DOHH2 (cell line): ENCODE measurements around the gene CLN5.

Source experiments
- CTCF ChIP-seq: fragments of 200-600 bp; sonication (generic); IDR thresholded peaks from one replicate; pipeline ENCODE4 v1.5.1; 2014; ENCODE audit warnings: antibody characterized with exemption, mild to moderate bottlenecking, low read depth, low read length; ENCODE audit not compliant: poor library complexity, severe bottlenecking
- EZH2phosphoT487 ChIP-seq: fragments of 200-600 bp; sonication (generic); IDR thresholded peaks from 2 replicates; pipeline ENCODE4 v1.6.1; 2017; ENCODE audit warnings: borderline replicate concordance, mild to moderate bottlenecking, antibody characterized with exemption, low read length, moderate library complexity, mixed read lengths

GRCh38 chr13:77016251-77016812 lies 24.5 kb downstream of the CLN5 start:
- TF ChIP-seq CTCF (no peak), EZH2phosphoT487 (no peak)
